Measurements from ENCODE around the gene SPATA9. TPM values are rescaled to one million over a fixed set of nuclear protein-coding genes. Genes with fewer than 3 reads are reported as not detected.
A peak's percentile ranks its signal among the peaks of the same experiment; 100 is the strongest.
"Not testable (repeated sequence)": the region's sequence is repeated elsewhere in the genome, so short reads cannot be mapped to it uniquely, and the experiment has no call there.

Gene SPATA9
- total RNA-seq, 3 donors from 2014 or later = 0.38 to 1.2 (median 0.39) TPM

DNA sequence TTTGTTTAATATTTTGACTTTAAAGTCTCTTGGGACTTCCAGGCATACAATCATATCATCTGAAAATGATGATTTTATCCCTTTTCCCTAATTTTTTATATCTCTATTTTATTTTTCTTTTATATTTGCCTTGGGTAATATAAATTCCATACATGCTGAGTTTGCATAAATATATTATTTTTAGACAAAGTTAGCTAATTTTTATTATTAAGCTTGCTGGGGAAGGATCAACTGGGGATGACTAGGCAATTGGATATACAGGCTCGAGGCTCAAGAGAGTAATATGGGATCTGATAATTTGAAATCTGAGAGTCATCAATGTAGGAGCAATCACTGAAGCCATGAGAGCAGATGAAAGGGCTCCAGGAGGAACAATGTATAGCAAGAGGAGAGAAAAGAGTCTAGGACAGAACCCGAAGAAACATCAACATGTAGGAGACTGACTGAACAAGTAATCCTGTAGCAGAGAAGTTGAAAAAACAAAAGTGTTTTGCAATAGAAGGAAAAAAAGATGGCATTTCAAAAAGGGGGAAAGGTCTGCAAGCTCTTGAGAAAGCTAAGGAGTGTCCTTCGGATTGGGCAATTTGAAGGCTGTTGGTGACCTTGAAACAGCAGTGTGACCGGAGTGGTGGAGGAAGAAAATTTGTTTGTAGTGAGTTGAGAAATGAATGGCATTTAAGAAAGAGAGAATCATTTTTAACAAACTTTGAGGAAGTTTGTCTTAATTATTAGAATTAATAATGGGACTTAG, 31.3 kb upstream of the SPATA9 start:
- DNase-seq = no peak
- no peak for ATAC-seq
- H3K4me1 ChIP-seq (ENCODE audit: low read depth) = peaks cover 5% of the 10 kb centered on the region
- H3K4me3 ChIP-seq = no peak overlapping the region
- no peak for TF ChIP-seq CTCF (IDR thresholded peaks at IDR 0.05)
- no peaks in the 10 kb centered on the region for H3K9me3 ChIP-seq
- H3K36me3 ChIP-seq (ENCODE audit: low read depth) = no peaks in the 10 kb centered on the region
- intact Hi-C loops (cut with DNase I, micrococcal nuclease) = no loop called here

DNA sequence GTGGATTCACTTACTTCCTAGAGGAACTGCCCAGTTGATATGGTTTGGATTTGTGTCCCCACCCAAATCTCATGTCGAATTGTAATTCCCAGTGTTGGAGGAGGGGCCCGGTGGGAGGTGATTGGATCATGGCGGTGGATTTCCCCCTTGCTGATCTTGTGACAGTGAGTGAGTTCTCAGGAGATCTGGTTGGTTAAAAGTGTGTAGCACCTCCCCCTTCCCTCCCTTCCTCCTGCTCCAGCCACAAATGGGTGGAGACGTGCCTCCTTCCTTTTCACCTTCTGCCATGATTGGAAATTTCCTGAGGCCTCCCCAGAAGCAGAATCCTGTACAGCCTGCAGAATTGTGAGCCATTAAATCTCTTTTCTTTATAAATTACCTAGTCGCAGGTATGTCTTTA, 30.5 kb upstream of the SPATA9 start:
- DNase-seq; intact Hi-C loops (cut with DNase I, micrococcal nuclease); H3K36me3 ChIP-seq (ENCODE audit: low read depth); ATAC-seq; H3K4me1 ChIP-seq (ENCODE audit: low read depth); H3K9me3 ChIP-seq; H3K4me3 ChIP-seq: not testable (repeated sequence)

DNA sequence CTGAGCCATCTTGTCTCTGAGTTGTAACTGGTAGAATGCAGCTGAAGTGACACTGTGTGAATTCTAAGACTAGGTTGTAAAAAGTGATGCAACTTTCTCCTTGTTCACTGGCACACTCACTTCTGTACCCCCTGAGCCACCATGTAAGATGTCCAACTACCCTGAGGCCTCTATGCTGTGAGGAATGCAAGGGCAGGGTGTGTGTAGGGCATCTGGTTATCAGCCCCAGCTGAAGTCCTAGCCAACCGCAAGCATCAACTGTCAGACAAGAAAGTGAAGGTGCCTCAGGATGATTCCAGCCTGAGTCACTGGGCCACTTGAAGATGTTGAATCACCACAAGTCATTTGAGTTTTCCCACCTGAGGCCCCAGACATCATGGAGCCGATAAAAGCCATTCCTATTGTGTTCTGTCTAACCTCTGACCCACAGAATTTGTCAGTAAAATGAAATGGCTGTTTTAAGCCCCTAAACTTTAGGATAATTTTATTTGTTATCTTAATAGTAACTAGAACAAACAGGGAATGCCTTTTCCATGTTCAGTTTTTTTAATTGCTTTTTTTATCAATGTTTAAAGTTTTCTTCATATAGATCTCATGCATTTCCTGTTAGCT, 29.7 kb upstream of the SPATA9 start:
- H3K9me3 ChIP-seq = no peaks in the 10 kb centered on the region
- DNase-seq = no peak
- no peaks in the 10 kb centered on the region for H3K4me1 ChIP-seq (ENCODE audit: low read depth)
- intact Hi-C loops (cut with DNase I, micrococcal nuclease) = no loop called here
- peak; percentile 53 for ATAC-seq
- no peaks in the 10 kb centered on the region for H3K36me3 ChIP-seq (ENCODE audit: low read depth)
- no peak for TF ChIP-seq CTCF (IDR thresholded peaks at IDR 0.05)
- H3K4me3 ChIP-seq = no peak overlapping the region

DNA sequence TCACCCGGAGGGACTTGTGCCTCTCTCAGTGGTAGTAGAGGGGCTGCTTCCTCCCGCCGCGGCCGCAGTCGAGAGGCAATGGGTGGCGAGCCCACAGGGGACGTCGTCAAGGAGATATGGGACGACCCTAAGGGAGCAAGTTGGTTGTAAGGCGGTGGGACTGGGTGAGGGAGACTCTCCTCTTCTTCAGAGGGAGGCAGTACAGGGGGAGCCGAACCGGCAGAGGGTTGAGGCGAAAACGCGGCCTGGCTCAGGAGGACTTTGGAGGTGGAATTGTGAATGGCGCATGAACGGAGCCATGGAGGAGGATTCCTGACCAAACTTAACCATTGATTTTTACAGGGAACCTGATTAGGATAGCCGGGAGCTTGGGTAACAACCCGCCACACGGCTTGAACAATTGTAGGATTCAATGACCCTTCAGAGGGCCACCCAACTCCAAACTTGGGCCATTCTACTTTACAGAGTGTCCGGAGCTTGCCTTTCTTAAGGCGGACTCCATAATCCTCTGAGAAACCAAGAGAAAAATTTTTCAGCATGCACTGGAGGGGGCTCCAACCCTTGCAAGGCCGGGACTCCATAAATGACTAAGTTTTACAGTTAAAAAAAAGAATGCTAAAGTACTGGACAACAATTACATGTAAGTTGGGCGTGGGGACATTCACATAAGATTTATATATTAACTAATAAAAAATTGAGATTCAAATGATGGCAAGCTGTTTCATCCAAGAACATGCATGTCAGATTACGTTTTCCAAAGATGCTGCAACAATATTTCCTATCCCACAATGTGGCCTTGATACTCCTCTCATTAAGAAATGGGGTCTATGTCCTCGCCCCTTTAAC, 28.9 kb upstream of the SPATA9 start:
- Histone ChIP-seq H3K4me1 (ENCODE audit: low read depth) (no peaks in the 10 kb centered on the region), H3K9me3 (no peaks in the 10 kb centered on the region), H3K36me3 (ENCODE audit: low read depth) (no peaks in the 10 kb centered on the region), H3K4me3 (no peak overlapping the region)
- intact Hi-C loops (cut with DNase I, micrococcal nuclease) = no loop called here
- DNase-seq (no peak), ATAC-seq (no peak)
- no peak for TF ChIP-seq CTCF (IDR thresholded peaks at IDR 0.05)

- ATAC-seq; intact Hi-C loops (cut with DNase I, micrococcal nuclease): not testable (repeated sequence)
Observed at GRCh38 chr5:95710651-95711500, 28.1 kb upstream of the SPATA9 start.

GRCh38 chr5:95709967-95710650, 27.3 kb upstream of the SPATA9 start:
- intact Hi-C loops (cut with DNase I, micrococcal nuclease) = no loop called here
- ATAC-seq = no peak
- TF ChIP-seq CTCF (IDR thresholded peaks at IDR 0.05) = no peak
- DNase-seq = no peak
- no peaks in the 10 kb centered on the region for H3K36me3 ChIP-seq (ENCODE audit: low read depth)
- no peaks in the 10 kb centered on the region for H3K4me1 ChIP-seq (ENCODE audit: low read depth)
- no peak overlapping the region for H3K4me3 ChIP-seq
- no peaks in the 10 kb centered on the region for H3K9me3 ChIP-seq

More at GRCh38 chr5:95710651-95711500, 28.1 kb upstream of the SPATA9 start:
- H3K4me1 ChIP-seq (ENCODE audit: low read depth); H3K36me3 ChIP-seq (ENCODE audit: low read depth); H3K9me3 ChIP-seq; DNase-seq; H3K4me3 ChIP-seq: not testable (repeated sequence)

All from mucosa of descending colon (tissue), 3 donors.